Measurements from ENCODE around the gene PLA2G7. TPM values are rescaled to one million over a fixed set of nuclear protein-coding genes. Genes with fewer than 3 reads are reported as not detected.

The PLA2G7 gene
- total and polyA plus RNA-seq, 10 of the 15 experiments (the other 5 are each of a cell fraction or from before 2014, with no cell fraction given): not detected

DNA sequence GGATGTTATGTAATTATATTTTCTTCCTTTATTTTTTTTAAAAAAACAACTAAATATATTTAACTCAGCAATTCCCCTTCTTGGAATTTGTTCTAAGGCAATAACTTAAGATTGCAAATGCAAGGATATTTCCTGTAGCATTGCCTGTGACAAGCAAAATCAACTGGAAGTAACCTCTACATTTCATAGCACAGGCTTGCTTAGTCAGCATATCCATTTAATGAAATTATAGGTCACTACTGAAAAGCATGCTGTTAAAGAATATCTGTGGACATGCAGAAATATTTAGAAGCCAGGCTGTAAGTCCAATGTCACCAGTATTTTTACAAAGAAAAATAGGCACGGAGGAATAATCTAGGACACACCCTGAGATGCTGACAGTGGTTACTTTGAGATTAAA, 49.4 kb upstream of the PLA2G7 start:
- Histone ChIP-seq H3K9ac (ENCODE audit: control insufficient read depth, insufficient read depth, low read length) (no peak overlapping the region), H3K27me3 (replicated peaks in 1 of 2; ENCODE audit: control insufficient read depth in 2 of 2, insufficient read depth in 2 of 2, low read length in 1 of 2) (no peaks in the 10 kb centered on the region), H3K27ac (ENCODE audit: control insufficient read depth, insufficient read depth) (no peak overlapping the region), H3K4me1 (ENCODE audit: control insufficient read depth, insufficient read depth, low read length) (no peaks in the 10 kb centered on the region), H4K20me1 (ENCODE audit: control insufficient read depth, insufficient read depth) (no peaks in the 10 kb centered on the region), H3K4me3 (no peak overlapping the region), H3K36me3 (ENCODE audit: control insufficient read depth in 2 of 2, insufficient read depth in 2 of 2, low read length in 1 of 2) (no peaks in the 10 kb centered on the region), H3K9me3 (replicated peaks; ENCODE audit: control insufficient read depth, insufficient read depth, low read length) (no peaks in the 10 kb centered on the region), H3K4me2 (ENCODE audit: control insufficient read depth, insufficient read depth) (no peak overlapping the region), H2AFZ (ENCODE audit: control insufficient read depth, low read depth, low read length) (no peak overlapping the region), H3K79me2 (ENCODE audit: control insufficient read depth, insufficient read depth, low read length) (no peaks in the 10 kb centered on the region)
- ChIA-PET RAD21 (ENCODE audit: unreplicated experiment) (no interaction called here), CTCF (no interaction called here), SMC1A (ENCODE audit: uncharacterized antibody, unreplicated experiment) (no interaction called here), POLR2A (no interaction called here)
- no peak for ATAC-seq
- FAIRE-seq: no peak
- DNase-seq (ENCODE audit: low read depth, low spot score): no peak
- WGBS (ENCODE audit: insufficient coverage, insufficient replicate concordance, low lambda C conversion rate, missing lambda C conversion rate): 0% methylated on average over 1 of the region's 1 CpG
- no TSS peak for BruUV-seq (replicated peaks)
- intact Hi-C loops (cut with micrococcal nuclease; ENCODE audit: unreplicated experiment) (loop anchor here (5.0 kb wide), 1 partner anchor 367 kb away; no protein-coding TSS in a partner anchor), in situ Hi-C loops (cut with MboI) (no loop called here)
- TF ChIP-seq CREM (IDR thresholded peaks at IDR 0.05; ENCODE audit: low read depth) (no peak), E4F1 (IDR thresholded peaks at IDR 0.05; ENCODE audit: borderline replicate concordance, partially characterized antibody) (no peak), WRNIP1 (IDR thresholded peaks at IDR 0.05; ENCODE audit: borderline replicate concordance, low read depth, low read length) (no peak), NBN (IDR thresholded peaks at IDR 0.05) (no peak), SMC3 (IDR thresholded peaks at IDR 0.05; ENCODE audit: borderline replicate concordance, low read length) (no peak), GATAD2B (conservative IDR thresholded peaks at IDR 0.05; ENCODE audit: low read depth) (no peak), SP1 (IDR thresholded peaks at IDR 0.05; ENCODE audit: low read depth, low read length) (no peak), KDM1A (IDR thresholded peaks at IDR 0.05; ENCODE audit: borderline replicate concordance) (no peak), SMARCA5 (IDR thresholded peaks at IDR 0.05) (no peak), TCF7 (IDR thresholded peaks at IDR 0.05; ENCODE audit: borderline replicate concordance) (no peak), PML (IDR thresholded peaks at IDR 0.05; ENCODE audit: low read length) (no peak), SUPT20H (IDR thresholded peaks at IDR 0.05; ENCODE audit: borderline replicate concordance, control insufficient read depth, low read depth, low read length) (no peak), POU2F2 (IDR thresholded peaks at IDR 0.05; ENCODE audit: borderline replicate concordance, low read depth, low read length) (no peak), ZNF592 (IDR thresholded peaks at IDR 0.05) (no peak)
- TF ChIP-seq, protein P1, sequence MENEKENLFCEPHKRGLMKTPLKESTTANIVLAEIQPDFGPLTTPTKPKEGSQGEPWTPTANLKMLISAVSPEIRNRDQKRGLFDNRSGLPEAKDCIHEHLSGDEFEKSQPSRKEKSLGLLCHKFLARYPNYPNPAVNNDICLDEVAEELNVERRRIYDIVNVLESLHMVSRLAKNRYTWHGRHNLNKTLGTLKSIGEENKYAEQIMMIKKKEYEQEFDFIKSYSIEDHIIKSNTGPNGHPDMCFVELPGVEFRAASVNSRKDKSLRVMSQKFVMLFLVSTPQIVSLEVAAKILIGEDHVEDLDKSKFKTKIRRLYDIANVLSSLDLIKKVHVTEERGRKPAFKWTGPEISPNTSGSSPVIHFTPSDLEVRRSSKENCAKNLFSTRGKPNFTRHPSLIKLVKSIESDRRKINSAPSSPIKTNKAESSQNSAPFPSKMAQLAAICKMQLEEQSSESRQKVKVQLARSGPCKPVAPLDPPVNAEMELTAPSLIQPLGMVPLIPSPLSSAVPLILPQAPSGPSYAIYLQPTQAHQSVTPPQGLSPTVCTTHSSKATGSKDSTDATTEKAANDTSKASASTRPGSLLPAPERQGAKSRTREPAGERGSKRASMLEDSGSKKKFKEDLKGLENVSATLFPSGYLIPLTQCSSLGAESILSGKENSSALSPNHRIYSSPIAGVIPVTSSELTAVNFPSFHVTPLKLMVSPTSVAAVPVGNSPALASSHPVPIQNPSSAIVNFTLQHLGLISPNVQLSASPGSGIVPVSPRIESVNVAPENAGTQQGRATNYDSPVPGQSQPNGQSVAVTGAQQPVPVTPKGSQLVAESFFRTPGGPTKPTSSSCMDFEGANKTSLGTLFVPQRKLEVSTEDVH (IDR thresholded peaks at IDR 0.05; ENCODE audit: low read depth, partially characterized antibody): no peak

Data from GM12878 (cell line).